ENCODE results near the gene PALM. TPM values are rescaled to one million over a fixed set of nuclear protein-coding genes. Genes with fewer than 3 reads are reported as not detected.

PALM gene
- total RNA-seq, 1 donor from 2014 or later, result under 0.01 TPM

DNA sequence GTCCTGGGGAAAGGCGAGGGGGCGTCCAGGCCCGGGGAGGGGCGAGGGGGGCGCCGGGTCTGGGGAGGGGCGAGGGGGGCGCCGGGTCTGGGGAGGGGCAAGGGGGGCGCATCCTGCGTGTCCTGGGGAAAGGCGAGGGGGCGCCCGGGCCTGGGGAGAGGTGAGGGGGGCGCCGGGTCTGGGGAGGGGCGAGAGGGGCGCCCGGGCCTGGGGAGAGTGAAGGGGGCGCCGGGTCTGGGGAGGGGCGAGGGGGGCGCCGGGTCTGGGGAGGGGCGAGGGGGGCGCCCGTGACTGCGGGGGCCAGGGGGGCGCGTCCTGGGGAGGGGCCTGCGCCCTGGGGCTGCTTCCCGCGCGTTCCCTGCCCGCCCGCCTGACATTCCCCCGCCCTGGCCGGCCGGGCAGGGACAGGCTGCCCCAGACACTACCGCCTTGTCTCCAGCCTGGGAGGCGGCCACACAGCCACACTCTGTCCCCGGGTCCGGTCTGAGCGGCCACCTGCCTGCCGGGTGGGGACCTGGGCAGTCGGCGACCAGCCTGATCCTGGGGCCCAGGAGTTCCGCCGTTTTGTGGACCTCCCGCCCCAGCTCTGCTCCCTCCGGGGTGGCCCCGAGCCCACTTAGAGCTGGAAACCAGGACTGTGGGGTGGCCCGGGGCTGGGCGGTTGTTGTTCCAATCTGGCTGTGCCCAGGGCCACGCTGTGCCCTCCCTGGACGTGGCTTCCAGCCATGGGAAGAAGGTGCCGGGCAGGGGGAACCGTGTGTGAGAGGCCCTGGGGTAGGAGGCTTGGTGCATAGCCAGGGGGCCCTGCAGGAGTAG, 11.8 kb downstream of the PALM start:
- Histone ChIP-seq H3K27me3 (ENCODE audit: control insufficient read depth, insufficient read depth, low read length) (peaks cover 2% of the 10 kb centered on the region), H3K36me3 (ENCODE audit: control insufficient read depth, insufficient read depth, low read length) (no peaks in the 10 kb centered on the region), H3K4me3 (ENCODE audit: low read depth, low read length) (no peak overlapping the region)
- FAIRE-seq (no peak), DNase-seq (ENCODE audit: low read depth) (no peak)
- TF ChIP-seq, protein P1, sequence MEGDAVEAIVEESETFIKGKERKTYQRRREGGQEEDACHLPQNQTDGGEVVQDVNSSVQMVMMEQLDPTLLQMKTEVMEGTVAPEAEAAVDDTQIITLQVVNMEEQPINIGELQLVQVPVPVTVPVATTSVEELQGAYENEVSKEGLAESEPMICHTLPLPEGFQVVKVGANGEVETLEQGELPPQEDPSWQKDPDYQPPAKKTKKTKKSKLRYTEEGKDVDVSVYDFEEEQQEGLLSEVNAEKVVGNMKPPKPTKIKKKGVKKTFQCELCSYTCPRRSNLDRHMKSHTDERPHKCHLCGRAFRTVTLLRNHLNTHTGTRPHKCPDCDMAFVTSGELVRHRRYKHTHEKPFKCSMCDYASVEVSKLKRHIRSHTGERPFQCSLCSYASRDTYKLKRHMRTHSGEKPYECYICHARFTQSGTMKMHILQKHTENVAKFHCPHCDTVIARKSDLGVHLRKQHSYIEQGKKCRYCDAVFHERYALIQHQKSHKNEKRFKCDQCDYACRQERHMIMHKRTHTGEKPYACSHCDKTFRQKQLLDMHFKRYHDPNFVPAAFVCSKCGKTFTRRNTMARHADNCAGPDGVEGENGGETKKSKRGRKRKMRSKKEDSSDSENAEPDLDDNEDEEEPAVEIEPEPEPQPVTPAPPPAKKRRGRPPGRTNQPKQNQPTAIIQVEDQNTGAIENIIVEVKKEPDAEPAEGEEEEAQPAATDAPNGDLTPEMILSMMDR (IDR thresholded peaks at IDR 0.05; ENCODE audit: insufficient read depth, low read length, severe bottlenecking), result no peak

DNA sequence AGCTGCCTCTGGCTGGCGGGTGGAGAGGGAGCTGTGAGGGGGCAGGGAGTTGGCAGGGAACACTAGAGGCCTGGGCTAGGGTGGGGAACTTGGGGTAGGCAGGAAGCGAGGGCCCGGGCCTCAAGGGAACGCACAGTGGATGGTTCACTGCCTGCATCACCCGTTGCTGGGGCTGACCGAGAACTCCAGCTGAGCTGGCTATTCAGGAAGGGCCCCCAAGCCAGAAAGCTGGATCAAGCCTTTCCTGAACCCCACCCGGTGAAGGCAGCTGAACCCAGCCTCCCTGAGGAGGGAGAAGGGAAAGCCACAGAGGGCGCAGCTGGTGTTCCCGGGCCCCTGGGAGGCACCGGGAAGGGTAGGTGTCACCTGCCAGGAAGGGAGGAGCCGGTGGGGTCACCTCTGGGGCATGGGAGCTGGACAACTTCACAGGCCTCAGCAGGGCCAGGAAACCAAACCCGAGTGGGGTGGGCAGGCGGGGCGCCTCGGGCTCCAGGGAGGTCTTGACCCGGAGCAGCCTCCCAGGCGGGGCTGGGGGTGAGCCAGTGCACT, 13.9 kb downstream of the PALM start:
- DNase-seq (ENCODE audit: low read depth) (no peak), FAIRE-seq (no peak)
- H3K4me3 ChIP-seq (ENCODE audit: low read depth, low read length), result no peak overlapping the region
- H3K27me3 ChIP-seq (ENCODE audit: control insufficient read depth, insufficient read depth, low read length), result peaks cover 2% of the 10 kb centered on the region
- no peaks in the 10 kb centered on the region for H3K36me3 ChIP-seq (ENCODE audit: control insufficient read depth, insufficient read depth, low read length)
- TF ChIP-seq, protein P1 (IDR thresholded peaks at IDR 0.05; ENCODE audit: insufficient read depth, low read length, severe bottlenecking), result no peak

DNA sequence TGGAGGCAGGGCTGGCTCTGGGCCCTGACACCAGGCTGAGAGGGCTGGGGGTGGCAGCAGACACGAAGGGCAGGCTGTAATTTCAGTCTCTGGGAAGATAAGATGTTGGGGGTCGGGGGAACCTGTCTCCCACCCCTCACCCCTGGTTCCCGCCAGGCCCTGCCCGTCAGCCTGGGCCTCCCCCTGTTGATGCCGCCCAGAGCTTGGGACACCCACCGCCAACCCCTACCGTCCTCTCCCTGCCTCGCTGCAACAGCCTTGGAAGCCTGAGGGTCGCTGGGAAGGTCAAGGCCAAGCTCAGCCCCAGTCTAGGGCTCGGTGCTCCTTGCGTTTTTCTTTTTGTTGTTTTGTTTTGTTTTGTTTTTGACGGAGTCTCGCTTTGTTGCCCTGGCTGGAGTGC, 14.5 kb downstream of the PALM start:
- H3K27me3 ChIP-seq (ENCODE audit: control insufficient read depth, insufficient read depth, low read length), result peaks cover 2% of the 10 kb centered on the region
- no peaks in the 10 kb centered on the region for H3K36me3 ChIP-seq (ENCODE audit: control insufficient read depth, insufficient read depth, low read length)
- DNase-seq (ENCODE audit: low read depth) (no peak), FAIRE-seq (no peak)
- no peak overlapping the region for H3K4me3 ChIP-seq (ENCODE audit: low read depth, low read length)
- TF ChIP-seq, protein P1 (IDR thresholded peaks at IDR 0.05; ENCODE audit: insufficient read depth, low read length, severe bottlenecking), result no peak

DNA sequence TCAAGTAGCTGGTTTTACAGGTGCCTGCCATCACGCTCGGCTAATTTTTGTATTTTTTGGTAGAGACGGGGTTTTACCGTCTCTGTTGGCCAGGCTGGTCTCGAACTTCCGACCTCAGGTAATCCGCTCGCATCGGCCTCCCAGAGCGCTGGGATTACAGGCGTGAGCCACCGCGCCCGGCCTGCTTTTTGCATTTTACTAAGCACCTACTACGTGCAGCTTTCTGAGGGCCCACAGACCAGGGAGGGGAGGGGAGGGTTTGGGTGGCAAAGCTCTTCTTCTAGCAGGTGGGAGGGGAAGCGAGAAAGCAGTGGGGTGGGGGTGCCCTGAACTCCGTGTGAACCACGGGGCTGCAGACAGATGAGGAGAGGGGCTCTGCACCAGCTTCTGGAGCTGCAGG, 15.0 kb downstream of the PALM start:
- FAIRE-seq, result no peak
- H3K27me3 ChIP-seq (ENCODE audit: control insufficient read depth, insufficient read depth, low read length), result peaks cover 2% of the 10 kb centered on the region

DNA sequence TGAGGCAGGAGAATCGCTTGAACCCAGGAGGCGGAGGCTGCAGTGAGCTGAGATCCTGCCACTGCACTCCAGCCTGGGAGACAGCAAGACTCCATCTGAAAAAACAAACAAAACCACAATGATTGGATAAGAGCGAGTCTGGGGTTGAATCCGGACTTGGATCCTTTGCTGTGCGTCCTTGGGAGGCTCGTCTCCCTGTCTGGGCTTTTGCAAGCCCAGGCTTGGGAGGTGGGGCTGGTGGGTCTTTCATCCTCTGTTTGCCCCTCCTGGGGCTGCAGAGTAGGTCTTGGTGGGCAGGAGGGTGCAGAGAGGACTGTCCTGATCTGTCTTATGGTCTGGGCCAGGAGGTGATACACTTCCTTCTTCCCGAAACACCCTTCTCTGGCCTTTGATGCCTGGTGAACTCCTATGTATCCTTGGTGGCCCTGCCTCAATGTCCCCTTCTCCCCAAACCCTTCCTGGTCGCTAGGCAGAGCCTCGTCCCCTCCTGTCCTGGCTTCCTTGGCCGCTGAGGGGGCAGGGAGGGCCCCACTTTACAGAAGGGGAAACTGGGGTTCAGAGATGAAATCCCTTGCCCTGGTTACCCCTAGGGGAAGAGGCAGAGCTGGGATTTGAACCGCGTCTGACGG, 16.8 kb downstream of the PALM start:
- DNase-seq (ENCODE audit: low read depth) (no peak), FAIRE-seq (no peak)
- Histone ChIP-seq H3K4me3 (ENCODE audit: low read depth, low read length) (no peak overlapping the region), H3K27me3 (ENCODE audit: control insufficient read depth, insufficient read depth, low read length) (no peaks in the 10 kb centered on the region), H3K36me3 (ENCODE audit: control insufficient read depth, insufficient read depth, low read length) (no peaks in the 10 kb centered on the region)
- TF ChIP-seq, protein P1 (IDR thresholded peaks at IDR 0.05; ENCODE audit: insufficient read depth, low read length, severe bottlenecking), result no peak

More for the DNA sequence above, 15.0 kb downstream of the PALM start:
- TF ChIP-seq, protein P1 (IDR thresholded peaks at IDR 0.05; ENCODE audit: insufficient read depth, low read length, severe bottlenecking), result no peak
- no peaks in the 10 kb centered on the region for H3K36me3 ChIP-seq (ENCODE audit: control insufficient read depth, insufficient read depth, low read length)
- no peak overlapping the region for H3K4me3 ChIP-seq (ENCODE audit: low read depth, low read length)
- DNase-seq (ENCODE audit: low read depth), result no peak
